Measurements from ENCODE around the gene PACRG.

Gene PACRG

DNA sequence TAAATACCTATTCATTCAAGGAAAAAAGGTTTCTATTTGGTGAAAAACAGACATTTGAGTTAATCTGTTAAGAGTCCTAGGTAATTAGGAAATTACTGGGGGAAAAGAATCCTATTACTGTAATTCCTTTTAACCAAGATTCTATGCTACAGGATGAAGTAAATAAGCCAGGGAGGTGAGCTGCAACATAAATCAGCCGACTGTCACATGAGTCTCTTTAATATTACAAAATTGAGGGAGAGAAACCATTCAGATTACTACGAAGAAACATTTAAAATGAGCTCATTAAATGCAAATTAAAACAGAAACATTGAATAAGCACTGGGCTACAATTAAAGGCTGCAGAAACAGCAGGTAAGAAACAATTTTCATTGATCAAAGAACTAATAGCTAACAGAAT lies 5.5 kb upstream of the PACRG start:
- TF ChIP-seq FOXP2 (optimal IDR thresholded peaks at IDR 0.05; ENCODE audit: borderline replicate concordance, extremely low read depth, extremely low read length, insufficient read depth), result no peak
- no peak for TF ChIP-seq POLR2AphosphoS5 (IDR thresholded peaks at IDR 0.05; ENCODE audit: low read depth, low read length)
- TF ChIP-seq, protein P1, sequence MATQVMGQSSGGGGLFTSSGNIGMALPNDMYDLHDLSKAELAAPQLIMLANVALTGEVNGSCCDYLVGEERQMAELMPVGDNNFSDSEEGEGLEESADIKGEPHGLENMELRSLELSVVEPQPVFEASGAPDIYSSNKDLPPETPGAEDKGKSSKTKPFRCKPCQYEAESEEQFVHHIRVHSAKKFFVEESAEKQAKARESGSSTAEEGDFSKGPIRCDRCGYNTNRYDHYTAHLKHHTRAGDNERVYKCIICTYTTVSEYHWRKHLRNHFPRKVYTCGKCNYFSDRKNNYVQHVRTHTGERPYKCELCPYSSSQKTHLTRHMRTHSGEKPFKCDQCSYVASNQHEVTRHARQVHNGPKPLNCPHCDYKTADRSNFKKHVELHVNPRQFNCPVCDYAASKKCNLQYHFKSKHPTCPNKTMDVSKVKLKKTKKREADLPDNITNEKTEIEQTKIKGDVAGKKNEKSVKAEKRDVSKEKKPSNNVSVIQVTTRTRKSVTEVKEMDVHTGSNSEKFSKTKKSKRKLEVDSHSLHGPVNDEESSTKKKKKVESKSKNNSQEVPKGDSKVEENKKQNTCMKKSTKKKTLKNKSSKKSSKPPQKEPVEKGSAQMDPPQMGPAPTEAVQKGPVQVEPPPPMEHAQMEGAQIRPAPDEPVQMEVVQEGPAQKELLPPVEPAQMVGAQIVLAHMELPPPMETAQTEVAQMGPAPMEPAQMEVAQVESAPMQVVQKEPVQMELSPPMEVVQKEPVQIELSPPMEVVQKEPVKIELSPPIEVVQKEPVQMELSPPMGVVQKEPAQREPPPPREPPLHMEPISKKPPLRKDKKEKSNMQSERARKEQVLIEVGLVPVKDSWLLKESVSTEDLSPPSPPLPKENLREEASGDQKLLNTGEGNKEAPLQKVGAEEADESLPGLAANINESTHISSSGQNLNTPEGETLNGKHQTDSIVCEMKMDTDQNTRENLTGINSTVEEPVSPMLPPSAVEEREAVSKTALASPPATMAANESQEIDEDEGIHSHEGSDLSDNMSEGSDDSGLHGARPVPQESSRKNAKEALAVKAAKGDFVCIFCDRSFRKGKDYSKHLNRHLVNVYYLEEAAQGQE (IDR thresholded peaks at IDR 0.05; ENCODE audit: insufficient read depth in 1 of 2, low read depth in 2 of 2, low read length in 2 of 2), result no peak
- TF ChIP-seq TAF1 (IDR thresholded peaks at IDR 0.05; ENCODE audit: borderline replicate concordance, insufficient read depth, low read length), result no peak
- TF ChIP-seq SIN3A (IDR thresholded peaks at IDR 0.05; ENCODE audit: borderline replicate concordance, insufficient read depth, low read length), result no peak

DNA sequence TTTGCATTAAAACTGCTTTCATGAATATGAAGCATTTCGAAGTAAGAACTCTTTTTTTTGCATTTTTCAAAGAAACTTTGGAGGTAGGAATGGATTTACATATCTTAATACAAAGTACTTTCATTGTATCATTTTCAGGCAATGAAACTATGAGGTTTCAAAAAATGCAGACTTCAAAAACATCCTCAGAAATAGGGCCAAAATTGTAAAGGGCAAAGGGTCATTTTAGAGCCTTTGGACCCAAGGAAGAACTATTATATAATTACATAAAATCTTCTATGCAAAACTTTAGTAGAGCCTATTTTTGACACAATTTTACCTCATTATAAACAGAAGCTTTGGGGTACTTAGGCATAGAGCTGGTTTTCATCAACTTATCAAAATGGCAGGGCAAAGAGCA lies 5.1 kb upstream of the PACRG start:
- no peak for TF ChIP-seq SIN3A (IDR thresholded peaks at IDR 0.05; ENCODE audit: borderline replicate concordance, insufficient read depth, low read length)
- no peak for TF ChIP-seq TAF1 (IDR thresholded peaks at IDR 0.05; ENCODE audit: borderline replicate concordance, insufficient read depth, low read length)
- TF ChIP-seq, protein P1 (IDR thresholded peaks at IDR 0.05; ENCODE audit: insufficient read depth in 1 of 2, low read depth in 2 of 2, low read length in 2 of 2), result no peak
- no peak for TF ChIP-seq POLR2AphosphoS5 (IDR thresholded peaks at IDR 0.05; ENCODE audit: low read depth, low read length)
- no peak for TF ChIP-seq FOXP2 (optimal IDR thresholded peaks at IDR 0.05; ENCODE audit: borderline replicate concordance, extremely low read depth, extremely low read length, insufficient read depth)

DNA sequence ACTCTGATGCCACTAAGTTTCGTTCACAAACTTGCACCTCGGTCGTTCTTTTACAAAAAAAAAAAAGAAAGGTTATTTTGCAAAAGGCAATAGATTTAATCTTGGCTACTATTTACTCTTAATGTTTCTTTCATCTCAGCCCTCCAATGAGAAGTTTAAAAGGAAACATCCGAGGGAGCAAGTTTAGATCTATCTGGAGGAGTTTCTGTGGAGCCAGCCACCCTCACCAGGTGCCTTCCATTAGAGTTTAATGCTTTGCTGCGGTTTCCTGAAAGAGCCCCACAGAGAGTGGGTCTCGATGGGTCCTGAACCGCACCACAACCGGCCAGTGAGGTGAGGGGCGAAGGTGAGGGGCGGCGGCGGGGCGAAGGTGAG lies 840 bp upstream of the PACRG start:
- TF ChIP-seq, protein P1 (IDR thresholded peaks at IDR 0.05; ENCODE audit: insufficient read depth in 1 of 2, low read depth in 2 of 2, low read length in 2 of 2), result no peak
- TF ChIP-seq FOXP2 (optimal IDR thresholded peaks at IDR 0.05; ENCODE audit: borderline replicate concordance, extremely low read depth, extremely low read length, insufficient read depth), result no peak
- TF ChIP-seq TAF1 (IDR thresholded peaks at IDR 0.05; ENCODE audit: borderline replicate concordance, insufficient read depth, low read length), result no peak
- no peak for TF ChIP-seq SIN3A (IDR thresholded peaks at IDR 0.05; ENCODE audit: borderline replicate concordance, insufficient read depth, low read length)
- no peak for TF ChIP-seq POLR2AphosphoS5 (IDR thresholded peaks at IDR 0.05; ENCODE audit: low read depth, low read length)

GRCh38 chr6:162728197-162728596 lies 423 bp downstream of the PACRG start:
- TF ChIP-seq FOXP2 (optimal IDR thresholded peaks at IDR 0.05; ENCODE audit: borderline replicate concordance, extremely low read depth, extremely low read length, insufficient read depth) (no peak), SIN3A (IDR thresholded peaks at IDR 0.05; ENCODE audit: borderline replicate concordance, insufficient read depth, low read length) (no peak), TAF1 (IDR thresholded peaks at IDR 0.05; ENCODE audit: borderline replicate concordance, insufficient read depth, low read length) (no peak), POLR2AphosphoS5 (IDR thresholded peaks at IDR 0.05; ENCODE audit: low read depth, low read length) (no peak)
- TF ChIP-seq, protein P1 (IDR thresholded peaks at IDR 0.05; ENCODE audit: insufficient read depth in 1 of 2, low read depth in 2 of 2, low read length in 2 of 2), result no peak

DNA sequence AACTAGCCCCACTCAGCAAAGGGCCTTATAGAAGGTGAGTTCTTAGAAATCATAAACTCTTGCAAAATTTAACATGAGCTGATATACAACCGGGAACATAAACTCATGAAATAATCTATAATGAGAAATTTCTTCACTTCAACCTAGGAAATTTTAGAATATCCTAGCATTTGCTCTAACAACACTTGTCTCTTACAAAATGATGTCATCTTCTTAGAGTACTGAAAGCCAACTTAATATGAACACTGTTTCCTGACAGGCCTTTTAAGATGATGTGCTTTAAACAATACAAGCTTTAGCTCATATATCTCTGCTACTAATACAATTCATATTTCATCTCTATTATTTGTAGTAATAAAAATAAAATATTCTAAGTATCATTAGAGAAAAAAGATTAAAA lies 932 bp downstream of the PACRG start:
- TF ChIP-seq, protein P1 (IDR thresholded peaks at IDR 0.05; ENCODE audit: insufficient read depth in 1 of 2, low read depth in 2 of 2, low read length in 2 of 2), result no peak
- TF ChIP-seq SIN3A (IDR thresholded peaks at IDR 0.05; ENCODE audit: borderline replicate concordance, insufficient read depth, low read length) (no peak), POLR2AphosphoS5 (IDR thresholded peaks at IDR 0.05; ENCODE audit: low read depth, low read length) (no peak), TAF1 (IDR thresholded peaks at IDR 0.05; ENCODE audit: borderline replicate concordance, insufficient read depth, low read length) (no peak), FOXP2 (optimal IDR thresholded peaks at IDR 0.05; ENCODE audit: borderline replicate concordance, extremely low read depth, extremely low read length, insufficient read depth) (no peak)
